WTC11 (cell line): Measurements from ENCODE around the gene IGFBP4. TPM values are rescaled to one million over a fixed set of nuclear protein-coding genes. Genes with fewer than 3 reads are reported as not detected.

Source experiments
- ATAC-seq: fragments of 200-7000 bp; cut with Tn5 transposase; 2 replicates; pipeline ENCODE4 v1.10.0; 2021; ENCODE audit warnings: mild to moderate bottlenecking, moderate library complexity
- CTCF ChIA-PET: fragments of 300-600 bp; sonication (Branson Sonifier 250); formaldehyde crosslinking; loops from one replicate; lab custom pipeline; 2021; ENCODE audit warnings: antibody characterized with exemption; lab: Charles Lee
- POLR2A ChIA-PET: fragments of 350-600 bp; sonication (Branson Sonifier 250); formaldehyde crosslinking; loops from one replicate; lab custom pipeline; 2021; ENCODE audit warnings: antibody characterized with exemption; lab: Charles Lee
- DNase-seq: peaks from one replicate; pipeline ENCODE4 v3.0.0; 2021; ENCODE audit warnings: low spot score
- H3K27ac Mint-ChIP-seq: 2 replicates; pipeline ENCODE4 v1.8.0; 2021; ENCODE audit warnings: mixed read lengths
- H3K27me3 Mint-ChIP-seq: 2 replicates; pipeline ENCODE4 v1.8.0; 2021; ENCODE audit warnings: low read depth, mild to moderate bottlenecking, moderate library complexity, mixed read lengths
- H3K36me3 Mint-ChIP-seq: 2 replicates; pipeline ENCODE4 v1.8.0; 2021; ENCODE audit warnings: mixed read lengths
- H3K4me1 Mint-ChIP-seq: 2 replicates; pipeline ENCODE4 v1.8.0; 2022; ENCODE audit warnings: mixed read lengths
- H3K4me3 Mint-ChIP-seq: 2 replicates; pipeline ENCODE4 v1.8.0; 2021; ENCODE audit warnings: mild to moderate bottlenecking, moderate library complexity, mixed read lengths
- H3K9me3 Mint-ChIP-seq: 2 replicates; pipeline ENCODE4 v1.8.0; 2021; ENCODE audit warnings: mixed read lengths
- ATF2 ChIP-seq: sonication (generic); formaldehyde crosslinking; IDR thresholded peaks from 2 replicates; pipeline ENCODE4 v1.8.1; 2022; ENCODE audit warnings: low read depth, missing genetic modification reagents, borderline replicate concordance
- ATF6 ChIP-seq: sonication (generic); formaldehyde crosslinking; IDR thresholded peaks from 2 replicates; pipeline ENCODE4 v1.8.1; 2023; ENCODE audit warnings: mild to moderate bottlenecking, missing genetic modification reagents
- FOXJ3 ChIP-seq: sonication (generic); formaldehyde crosslinking; IDR thresholded peaks from 2 replicates; pipeline ENCODE4 v1.9.0; 2021; ENCODE audit warnings: missing genetic modification reagents, mild to moderate bottlenecking, borderline replicate concordance
- HMGA2 ChIP-seq: fragments of 250-450 bp; sonication (Bioruptor Pico); IDR thresholded peaks from 2 replicates; pipeline ENCODE4 v1.4.0; 2021; ENCODE audit warnings: mild to moderate bottlenecking, moderate library complexity
- JUN ChIP-seq: sonication (generic); formaldehyde crosslinking; IDR thresholded peaks from 2 replicates; pipeline ENCODE4 v1.8.0; 2023; ENCODE audit warnings: mild to moderate bottlenecking, missing genetic modification reagents
- MXD4 ChIP-seq: fragments of 250-450 bp; sonication (Bioruptor Pico); IDR thresholded peaks from 2 replicates; pipeline ENCODE4 v1.8.0; 2021; ENCODE audit warnings: mild to moderate bottlenecking, moderate library complexity, borderline replicate concordance
- RORB ChIP-seq: fragments of 250-450 bp; sonication (Bioruptor Pico); IDR thresholded peaks from 2 replicates; pipeline ENCODE4 v1.9.0; 2021; ENCODE audit warnings: mild to moderate bottlenecking
- SMAD3 ChIP-seq: sonication (generic); formaldehyde crosslinking; IDR thresholded peaks from 2 replicates; pipeline ENCODE4 v1.8.0; 2022; ENCODE audit warnings: missing genetic modification reagents, mild to moderate bottlenecking, borderline replicate concordance
- SP1 ChIP-seq: sonication (generic); formaldehyde crosslinking; conservative IDR thresholded peaks from 2 replicates; pipeline ENCODE4 v1.8.1; 2022; ENCODE audit warnings: missing genetic modification reagents
- TEAD4 ChIP-seq: sonication (generic); formaldehyde crosslinking; IDR thresholded peaks from 2 replicates; pipeline ENCODE4 v1.8.0; 2022; ENCODE audit warnings: mild to moderate bottlenecking, missing genetic modification reagents
- TP53 ChIP-seq: sonication (generic); formaldehyde crosslinking; IDR thresholded peaks from 2 replicates; pipeline ENCODE4 v1.8.1; 2023; ENCODE audit warnings: mild to moderate bottlenecking, missing genetic modification reagents
- USF2 ChIP-seq: sonication (generic); formaldehyde crosslinking; IDR thresholded peaks from 2 replicates; pipeline ENCODE4 v1.8.1; 2023; ENCODE audit warnings: mild to moderate bottlenecking, missing genetic modification reagents, moderate library complexity
- ZNF281 ChIP-seq: sonication (generic); formaldehyde crosslinking; IDR thresholded peaks from 2 replicates; pipeline ENCODE4 v1.8.0; 2023; ENCODE audit warnings: mild to moderate bottlenecking, missing genetic modification reagents
- total RNA-seq: library from RNA; stranded (reverse); gene quantifications from 3 replicates; pipeline ENCODE4 v1.2.3, GENCODE V29; 2021

IGFBP4 gene
- total RNA-seq, 1 experiment from 2014 or later, result 172 TPM

GRCh38 chr17:40503154-40503553 lies 59.9 kb downstream of the IGFBP4 start (continued):
- TF ChIP-seq ZNF281 (CRISPR knock-in tag), result no peak
- TF ChIP-seq USF2 (CRISPR knock-in tag), result no peak
- TF ChIP-seq MXD4 (CRISPR knock-in tag), result no peak

GRCh38 chr17:40506786-40507185 lies 63.5 kb downstream of the IGFBP4 start:
- ATAC-seq (no peak), DNase-seq (no peak)
- Mint-ChIP-seq H3K27me3 (no peaks in the 10 kb centered on the region; the same call in 1 of the 2 replicates), H3K9me3 (peaks cover 7% of the 10 kb centered on the region), H3K36me3 (no peaks in the 10 kb centered on the region), H3K4me3 (no peak overlapping the region), H3K4me1 (peaks cover 17% of the 10 kb centered on the region), H3K27ac (no peak overlapping the region)
- ChIA-PET POLR2A (no interaction called here), CTCF (interaction anchor here (0.8 to 1.8 kb wide), 2 partner anchors 26 to 53 kb away, joined by 3 to 5 read pairs; no protein-coding TSS in a partner anchor)
- no peak for TF ChIP-seq JUN (CRISPR knock-in tag)
- no peak for TF ChIP-seq RORB (CRISPR knock-in tag)
- no peak for TF ChIP-seq ATF2
- TF ChIP-seq HMGA2 (CRISPR knock-in tag), result no peak
- no peak for TF ChIP-seq SP1
- TF ChIP-seq FOXJ3, result no peak
- no peak for TF ChIP-seq TEAD4 (CRISPR knock-in tag)
- no peak for TF ChIP-seq SMAD3 (CRISPR knock-in tag)
- TF ChIP-seq TP53 (CRISPR knock-in tag), result no peak
- no peak for TF ChIP-seq ATF6 (CRISPR knock-in tag)

Other genes starting within 250 kb of the IGFBP4 start
- gene WIPF2, start 224.1 kb upstream of the IGFBP4 start, total RNA-seq, result 23.0 to 24.6 TPM (median 23.8 TPM) in 3 replicates
- 85.9 to 125 TPM (median 87.9 TPM) in 3 replicates for gene CDC6, start 155.6 kb upstream of the IGFBP4 start, total RNA-seq
- 14.3 to 20.7 TPM (median 15.8 TPM) in 3 replicates for gene RARA, start 134.3 kb upstream of the IGFBP4 start, total RNA-seq
- gene GJD3, start 78.7 kb upstream of the IGFBP4 start, total RNA-seq, result 1.4 to 2.3 TPM (median 2.0 TPM) in 3 replicates
- 273 to 307 TPM (median 292 TPM) in 3 replicates for gene TOP2A, start 25.6 kb upstream of the IGFBP4 start, total RNA-seq
- gene TNS4, start 58.2 kb downstream of the IGFBP4 start, total RNA-seq, result 0.55 to 0.87 TPM (median 0.80 TPM) in 3 replicates
- gene CCR7, start 122.0 kb downstream of the IGFBP4 start, total RNA-seq, result 0.37 to 0.92 TPM (median 0.57 TPM) in 3 replicates
- 109 to 114 TPM (median 114 TPM) in 3 replicates for gene SMARCE1, start 204.4 kb downstream of the IGFBP4 start, total RNA-seq
- 0.09 to 0.34 TPM (median 0.30 TPM) in 3 replicates for gene KRT222, start 221.7 kb downstream of the IGFBP4 start, total RNA-seq